Measurements from ENCODE around the gene VTCN1. TPM values are rescaled to one million over a fixed set of nuclear protein-coding genes. Genes with fewer than 3 reads are reported as not detected.

VTCN1 gene
- total RNA-seq, 1 experiment from 2014 or later = 0.17 TPM

- Histone ChIP-seq H3K9me3 (ENCODE audit: control insufficient read depth in 1 of 2, insufficient read depth in 1 of 2, low read depth in 1 of 2, low read length in 2 of 2) (no peaks in the 10 kb centered on the region), H3K9me2 (ENCODE audit: insufficient read depth) (no peaks in the 10 kb centered on the region), H3K27me3 (ENCODE audit: insufficient read depth, low read length) (no peaks in the 10 kb centered on the region), H3K27ac (ENCODE audit: low read depth, low read length) (no peak overlapping the region), H3K36me3 (ENCODE audit: control insufficient read depth in 1 of 2, insufficient read depth in 2 of 2, low read length in 2 of 2) (no peaks in the 10 kb centered on the region), H2AFZ (ENCODE audit: low read depth, low read length, poor library complexity, severe bottlenecking) (no peak overlapping the region), H3K79me2 (ENCODE audit: insufficient read depth, low read length) (no peaks in the 10 kb centered on the region), H4K20me1 (ENCODE audit: insufficient read depth) (no peaks in the 10 kb centered on the region), H3K4me3 (replicated peaks in 1 of 2; ENCODE audit: low read depth in 1 of 2, low read length in 2 of 2) (no peak overlapping the region), H3K9ac (ENCODE audit: low read length) (no peak overlapping the region), H3K4me1 (ENCODE audit: control insufficient read depth in 1 of 2, insufficient read depth in 2 of 2, low read length in 2 of 2) (peaks cover 15 to 30% of the 10 kb centered on the region in 2 experiments), H3K4me2 (ENCODE audit: low read length) (no peak overlapping the region)
- ChIA-PET RAD21 (ENCODE audit: low non-redundant PET in 1 of 2, low total read pairs in 2 of 2, uncharacterized antibody in 2 of 2, unreplicated experiment in 2 of 2) (no interaction called here), CTCF (no interaction called here), POLR2A (no interaction called here)
- intact Hi-C loops (cut with micrococcal nuclease) = no loop called here
- TF ChIP-seq TCF7L2 (IDR thresholded peaks at IDR 0.05; ENCODE audit: borderline replicate concordance, extremely low read depth, insufficient read depth, insufficient read length) (no peak), EGR1 (IDR thresholded peaks at IDR 0.05; ENCODE audit: low read depth) (no peak), SIN3A (IDR thresholded peaks at IDR 0.05; ENCODE audit: low read depth) (no peak), FOSL1 (IDR thresholded peaks at IDR 0.05; ENCODE audit: low read depth) (no peak), POLR2AphosphoS5 (IDR thresholded peaks at IDR 0.05; ENCODE audit: low read depth, low read length) (no peak), CBX3 (IDR thresholded peaks at IDR 0.05; ENCODE audit: low read depth) (no peak), ZNF274 (IDR thresholded peaks at IDR 0.05; ENCODE audit: low read depth, low read length) (no peak), REST (IDR thresholded peaks at IDR 0.05; ENCODE audit: low read depth) (no peak), RAD21 (IDR thresholded peaks at IDR 0.05; ENCODE audit: low read depth) (no peak), POLR2A (IDR thresholded peaks at IDR 0.05; ENCODE audit: borderline replicate concordance, extremely low read depth, insufficient read depth, insufficient read length) (no peak), EZH2 (IDR thresholded peaks at IDR 0.05) (no peak)
- BruUV-seq (replicated peaks) = no TSS peak
- DNase-seq (ENCODE audit: low read depth, low spot score) (no peak), ATAC-seq (no peak)
Observed at GRCh38 chr1:117213046-117213445, 2.3 kb upstream of the VTCN1 start.
